ENCODE data around the gene B4GALNT2. TPM values are rescaled to one million over a fixed set of nuclear protein-coding genes. Genes with fewer than 3 reads are reported as not detected.
"Not testable (repeated sequence)": the region's sequence is repeated elsewhere in the genome, so short reads cannot be mapped to it uniquely, and the experiment has no call there.

Gene B4GALNT2
- total RNA-seq, 1 experiment from 2014 or later: 0.29 TPM

DNA sequence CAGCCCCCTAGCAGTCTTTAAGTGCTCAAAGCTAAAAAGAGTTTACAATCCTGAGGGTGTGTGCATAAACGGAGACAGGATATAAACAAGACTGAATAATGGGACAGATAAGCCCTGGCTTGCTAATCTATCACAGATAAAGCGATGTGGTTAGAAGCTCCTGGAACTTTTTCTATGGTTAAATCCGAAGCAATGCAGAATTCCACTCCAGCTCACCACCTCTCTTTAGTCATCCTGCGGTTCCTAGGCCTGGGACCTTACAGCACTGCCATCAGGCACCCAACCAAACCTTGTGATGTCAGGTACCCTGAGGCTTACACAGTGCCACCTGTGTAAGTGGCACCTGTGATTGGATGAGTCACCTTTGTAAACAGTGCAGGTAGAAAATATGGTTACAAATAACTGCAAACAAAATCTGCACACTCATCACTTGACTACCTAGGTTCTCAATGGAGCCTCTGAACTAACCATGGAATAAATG, 31.5 kb upstream of the B4GALNT2 start:
- no peak overlapping the region for H2AFZ ChIP-seq (ENCODE audit: low read length)
- BruUV-seq (replicated peaks): no TSS peak

DNA sequence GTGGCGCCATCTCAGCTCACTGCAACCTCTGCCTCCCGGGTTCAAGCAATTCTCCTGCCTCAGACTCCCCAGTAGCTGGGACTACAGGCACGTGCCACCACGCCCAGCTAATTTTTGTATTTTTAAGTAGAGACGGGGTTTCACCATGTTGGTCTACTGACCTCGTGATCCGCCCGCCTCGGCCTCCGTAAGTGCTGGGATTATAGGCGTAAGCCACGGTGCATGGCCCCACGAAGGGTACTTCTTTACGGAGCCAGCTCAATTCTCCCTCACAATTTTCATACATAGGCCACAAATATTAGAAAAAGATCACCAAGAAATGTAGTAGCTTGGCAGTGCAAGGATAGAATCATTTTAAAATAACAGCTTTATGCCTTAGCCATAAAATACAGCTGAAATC, 29.2 kb upstream of the B4GALNT2 start:
- intact Hi-C loops (cut with micrococcal nuclease); H4K20me1 ChIP-seq (ENCODE audit: low read length); H2AFZ ChIP-seq (ENCODE audit: low read length); H3K27ac ChIP-seq (ENCODE audit: low read length); H3K9me2 ChIP-seq (replicated peaks; ENCODE audit: low read length); H3K4me2 ChIP-seq (ENCODE audit: low read length); H3F3A ChIP-seq (ENCODE audit: low read length, unreplicated experiment); H3K9ac ChIP-seq (ENCODE audit: low read length); DNase-seq; POLR2A ChIA-PET (ENCODE audit: unreplicated experiment); H3K79me2 ChIP-seq (ENCODE audit: low read length); ATAC-seq; CTCF ChIA-PET; H3K9me3 ChIP-seq (ENCODE audit: low read length); H3K27me3 ChIP-seq (ENCODE audit: low read length); H3K4me3 ChIP-seq (ENCODE audit: low read length); BruUV-seq (replicated peaks); H3K36me3 ChIP-seq (ENCODE audit: low read depth, low read length): not testable (repeated sequence)
- peaks cover 40% of the 10 kb centered on the region for H3K4me1 ChIP-seq (ENCODE audit: insufficient read depth, low read length)

More for the DNA sequence above, 31.5 kb upstream of the B4GALNT2 start:
- H4K20me1 ChIP-seq (ENCODE audit: low read length): no peaks in the 10 kb centered on the region
- no peaks in the 10 kb centered on the region for H3K9me2 ChIP-seq (replicated peaks; ENCODE audit: low read length)
- CTCF ChIA-PET: interaction anchor here (0.6 to 1.5 kb wide), 2 partner anchors 20 to 65 kb away, joined by 4 to 7 read pairs; no protein-coding TSS in a partner anchor
- H3K9ac ChIP-seq (ENCODE audit: low read length): peak overlapping the region; percentile 76
- H3K36me3 ChIP-seq (ENCODE audit: low read depth, low read length): no peaks in the 10 kb centered on the region
- ATAC-seq: peak; percentile 84
- peaks cover 20% of the 10 kb centered on the region for H3K4me1 ChIP-seq (ENCODE audit: insufficient read depth, low read length)
- peak overlapping the region; percentile 75 for H3K4me2 ChIP-seq (ENCODE audit: low read length)
- POLR2A ChIA-PET (ENCODE audit: unreplicated experiment): interaction anchor here (0.6 to 0.7 kb wide), 2 partner anchors 23 to 407 kb away, joined by 4 to 10 read pairs; no protein-coding TSS in a partner anchor
- intact Hi-C loops (cut with micrococcal nuclease): no loop called here
- DNase-seq: peak; percentile 99
- peak overlapping the region; percentile 96 for H3K27ac ChIP-seq (ENCODE audit: low read length)
- TF ChIP-seq CTCF (conservative IDR thresholded peaks at IDR 0.05; ENCODE audit: low read depth, low read length) (no peak), EZH2phosphoT487 (IDR thresholded peaks at IDR 0.05; ENCODE audit: borderline replicate concordance, low read length) (no peak), EZH2 (IDR thresholded peaks at IDR 0.05; ENCODE audit: low read length, unreplicated experiment) (no peak)
- H3F3A ChIP-seq (ENCODE audit: low read length, unreplicated experiment): peaks cover 9% of the 10 kb centered on the region
- no peaks in the 10 kb centered on the region for H3K79me2 ChIP-seq (ENCODE audit: low read length)
- no peaks in the 10 kb centered on the region for H3K27me3 ChIP-seq (ENCODE audit: low read length)
- peak overlapping the region; percentile 36; the same call in 1 of the 2 replicates for H3K4me3 ChIP-seq (ENCODE audit: low read length)
- no peaks in the 10 kb centered on the region for H3K9me3 ChIP-seq (ENCODE audit: low read length)

GRCh38 chr17:49104511-49105074, 28.0 kb upstream of the B4GALNT2 start:
- POLR2A ChIA-PET (ENCODE audit: unreplicated experiment): no interaction called here
- CTCF ChIA-PET: no interaction called here

More at GRCh38 chr17:49104511-49105074, 28.0 kb upstream of the B4GALNT2 start:
- H3F3A ChIP-seq (ENCODE audit: low read length, unreplicated experiment): peaks cover 9% of the 10 kb centered on the region
- no peaks in the 10 kb centered on the region for H3K79me2 ChIP-seq (ENCODE audit: low read length)
- H3K27me3 ChIP-seq (ENCODE audit: low read length): no peaks in the 10 kb centered on the region
- no peaks in the 10 kb centered on the region for H3K36me3 ChIP-seq (ENCODE audit: low read depth, low read length)
- H3K9me3 ChIP-seq (ENCODE audit: low read length): no peaks in the 10 kb centered on the region
- no peak for ATAC-seq
- no peak overlapping the region for H3K4me3 ChIP-seq (ENCODE audit: low read length)
- no peak overlapping the region for H3K4me2 ChIP-seq (ENCODE audit: low read length)
- H3K27ac ChIP-seq (ENCODE audit: low read length): no peak overlapping the region
- TF ChIP-seq EZH2 (IDR thresholded peaks at IDR 0.05; ENCODE audit: low read length, unreplicated experiment): no peak
- TF ChIP-seq CTCF (conservative IDR thresholded peaks at IDR 0.05; ENCODE audit: low read depth, low read length): no peak
- no peak for TF ChIP-seq EZH2phosphoT487 (IDR thresholded peaks at IDR 0.05; ENCODE audit: borderline replicate concordance, low read length)
- H4K20me1 ChIP-seq (ENCODE audit: low read length): no peaks in the 10 kb centered on the region
- BruUV-seq (replicated peaks): no TSS peak
- no peak for DNase-seq
- no peak overlapping the region for H3K9ac ChIP-seq (ENCODE audit: low read length)
- intact Hi-C loops (cut with micrococcal nuclease): no loop called here
- no peaks in the 10 kb centered on the region for H3K9me2 ChIP-seq (replicated peaks; ENCODE audit: low read length)
- peaks cover 47% of the 10 kb centered on the region for H3K4me1 ChIP-seq (ENCODE audit: insufficient read depth, low read length)
- H2AFZ ChIP-seq (ENCODE audit: low read length): no peak overlapping the region

Measured in PC-3 (cell line).